Measurements from ENCODE around the gene NUMA1.

- no peak for TF ChIP-seq CTCF (conservative IDR thresholded peaks at IDR 0.05; ENCODE audit: low read length)
- TF ChIP-seq EZH2phosphoT487 (IDR thresholded peaks at IDR 0.05; ENCODE audit: borderline replicate concordance): no peak
These were observed 8.0 kb downstream of the NUMA1 start for GRCh38 chr11:72072348-72072747.

Data from Loucy (cell line).